Sigmoid colon (tissue), 7 donors: ENCODE measurements around the gene SMOC2. TPM values are rescaled to one million over a fixed set of nuclear protein-coding genes. Genes with fewer than 3 reads are reported as not detected.

Source experiments
- DNase-seq: peaks from one replicate; pipeline ENCODE4 v3.0.0-alpha.2; 2019
- H3K27ac ChIP-seq, 4 donors: fragments of 200-600 bp; sonication (generic); one replicate each; pipeline ENCODE4 v1.5.1; 2016 to 2019; ENCODE audit warnings: mild to moderate bottlenecking in 1 of 4
- H3K27me3 ChIP-seq, 3 donors: fragments of 200-600 bp; sonication (generic); one replicate each; pipeline ENCODE4 v1.5.1; 2019; ENCODE audit warnings: mild to moderate bottlenecking in 1 of 3
- H3K36me3 ChIP-seq, 4 donors: fragments of 200-600 bp; sonication (generic); one replicate each; pipeline ENCODE4 v1.5.1; 2016 to 2019
- H3K4me1 ChIP-seq, 4 donors: fragments of 200-600 bp; sonication (generic); one replicate each; pipeline ENCODE4 v1.5.1; 2017 to 2019
- H3K4me3 ChIP-seq, 4 donors: fragments of 200-600 bp; sonication (generic); one replicate each; pipeline ENCODE4 v1.5.1; 2017 to 2019; ENCODE audit warnings: mild to moderate bottlenecking in 2 of 4, moderate library complexity in 1 of 4
- H3K9me3 ChIP-seq, 4 donors: fragments of 200-600 bp in 3 of 4; sonication (generic) in 3 of 4; one replicate each; pipeline versions ENCODE4 v1.5.1 to v1.6.1; 2013 to 2019
- EP300 ChIP-seq, 4 donors: sonication (generic); formaldehyde crosslinking; IDR thresholded peaks; one replicate each; pipeline ENCODE4 v1.6.1; 2017; ENCODE audit warnings: antibody characterized with exemption in 4 of 4
- POLR2A ChIP-seq, 2 donors: fragments of 450-650 bp; IDR thresholded peaks; one replicate each; pipeline ENCODE4 v1.6.1; 2016; ENCODE audit warnings: antibody characterized with exemption in 2 of 2, mild to moderate bottlenecking in 2 of 2, moderate library complexity in 2 of 2
- POLR2AphosphoS5 ChIP-seq, 4 donors: sonication (generic); formaldehyde crosslinking; IDR thresholded peaks; one replicate each; pipeline ENCODE4 v1.6.1; 2017; ENCODE audit warnings: antibody characterized with exemption in 4 of 4
- WGBS, 2 donors: extraction: QIAGEN DNeasy Blood & Tissue Kit; methylation state at CpG; one replicate each; pipeline ENCODE4 v1.1.7; 2013; 5-methylcytosine and 5-hydroxymethylcytosine counted together
- intact Hi-C: fragments of 100-400 bp; cut with DNase I; formaldehyde crosslinking; loops from one replicate; pipeline ENCODE4 v1.15.1; 2023
- polyA plus RNA-seq, 3 donors: library from polyadenylated mRNA; stranded (reverse); fragments of 200-250 nt; gene quantifications; one replicate each; pipeline ENCODE4 v1.2.3, GENCODE V29; 2013
- total RNA-seq, 4 donors: library from RNA; depleted of rRNA; stranded (reverse); fragments of >200 nt; gene quantifications; one replicate each; pipeline ENCODE4 v1.1.0, GENCODE V29; 2016
- TF ChIP-seq, protein P1 (sequence below), 4 experiments: fragments of 450-650 bp in 3 of 4; fragments of 200-600 bp in 1 of 4; IDR thresholded peaks; one replicate each; pipeline ENCODE4 v1.5.1; 2016 to 2019; ENCODE audit warnings: antibody characterized with exemption in 4 of 4, mild to moderate bottlenecking in 3 of 4, moderate library complexity in 2 of 4
- donor health status: healthy with polysubstance abuse.
- donor health status: Bipolar disorder and iron deficiency.
- donor health status: healthy.

The SMOC2 gene
- total and polyA plus RNA-seq, 7 donors, result 4.2 to 130 (median 33.5) TPM

DNA sequence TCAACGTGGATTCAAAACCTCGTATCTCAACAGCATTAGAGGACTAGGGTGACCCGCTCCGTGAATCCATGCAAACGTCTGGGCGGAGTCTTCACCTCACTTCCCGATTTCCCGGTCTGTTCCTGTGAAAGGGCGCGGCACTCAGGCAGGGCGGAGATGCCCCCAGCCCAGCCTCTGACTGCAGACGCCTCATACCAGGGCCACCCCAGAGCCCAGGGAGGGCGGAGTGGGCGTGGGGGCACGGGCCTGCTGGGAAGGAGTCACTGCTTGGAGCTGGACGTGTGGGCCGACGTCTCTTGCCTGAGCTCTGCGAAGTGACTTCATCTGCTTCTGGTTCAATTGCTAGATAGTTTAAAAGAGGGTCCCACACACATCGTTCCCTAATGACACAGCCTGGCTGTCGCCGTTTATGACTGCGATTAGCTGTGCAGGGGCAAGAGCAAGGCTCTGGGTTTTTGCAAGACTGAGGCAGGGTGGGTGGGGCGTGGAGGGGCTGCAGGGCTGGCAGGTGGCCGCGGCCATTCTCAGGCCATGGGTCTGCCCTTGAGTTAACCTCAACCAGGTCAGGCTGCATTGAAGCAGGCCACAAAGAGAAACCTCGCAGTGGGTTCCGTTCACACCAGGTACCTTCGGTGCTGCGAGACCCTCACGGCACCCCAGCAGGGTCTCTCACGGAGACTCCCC is 15.0 kb downstream of the SMOC2 start:
- no peak for DNase-seq
- Histone ChIP-seq H3K9me3 (no peaks in the 10 kb centered on the region), H3K4me3 (no peak overlapping the region), H3K27me3 (no peaks in the 10 kb centered on the region), H3K4me1 (peaks cover 0 to 26% (median 21%) of the 10 kb centered on the region in 4 donors), H3K36me3 (no peaks in the 10 kb centered on the region), H3K27ac (no peak overlapping the region)
- TF ChIP-seq EP300 (IDR thresholded peaks at IDR 0.05), result no peak
- TF ChIP-seq, protein P1, sequence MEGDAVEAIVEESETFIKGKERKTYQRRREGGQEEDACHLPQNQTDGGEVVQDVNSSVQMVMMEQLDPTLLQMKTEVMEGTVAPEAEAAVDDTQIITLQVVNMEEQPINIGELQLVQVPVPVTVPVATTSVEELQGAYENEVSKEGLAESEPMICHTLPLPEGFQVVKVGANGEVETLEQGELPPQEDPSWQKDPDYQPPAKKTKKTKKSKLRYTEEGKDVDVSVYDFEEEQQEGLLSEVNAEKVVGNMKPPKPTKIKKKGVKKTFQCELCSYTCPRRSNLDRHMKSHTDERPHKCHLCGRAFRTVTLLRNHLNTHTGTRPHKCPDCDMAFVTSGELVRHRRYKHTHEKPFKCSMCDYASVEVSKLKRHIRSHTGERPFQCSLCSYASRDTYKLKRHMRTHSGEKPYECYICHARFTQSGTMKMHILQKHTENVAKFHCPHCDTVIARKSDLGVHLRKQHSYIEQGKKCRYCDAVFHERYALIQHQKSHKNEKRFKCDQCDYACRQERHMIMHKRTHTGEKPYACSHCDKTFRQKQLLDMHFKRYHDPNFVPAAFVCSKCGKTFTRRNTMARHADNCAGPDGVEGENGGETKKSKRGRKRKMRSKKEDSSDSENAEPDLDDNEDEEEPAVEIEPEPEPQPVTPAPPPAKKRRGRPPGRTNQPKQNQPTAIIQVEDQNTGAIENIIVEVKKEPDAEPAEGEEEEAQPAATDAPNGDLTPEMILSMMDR (IDR thresholded peaks at IDR 0.05), result no peak
- 56 to 81% methylated on average over 32 of the region's 32 CpGs for WGBS, 2 donors
- intact Hi-C loops, result no loop called here

GRCh38 chr6:168456907-168457652 is 16.1 kb downstream of the SMOC2 start:
- Histone ChIP-seq H3K27me3 (no peaks in the 10 kb centered on the region), H3K4me3 (no peak overlapping the region), H3K36me3 (no peaks in the 10 kb centered on the region), H3K27ac (no peak overlapping the region), H3K9me3 (no peaks in the 10 kb centered on the region), H3K4me1 (peaks cover 0 to 16% (median 14%) of the 10 kb centered on the region in 4 donors)
- TF ChIP-seq POLR2AphosphoS5 (IDR thresholded peaks at IDR 0.05) (no peak), EP300 (IDR thresholded peaks at IDR 0.05) (no peak), POLR2A (IDR thresholded peaks at IDR 0.05) (no peak)
- TF ChIP-seq, protein P1 (IDR thresholded peaks at IDR 0.05), result no peak
- intact Hi-C loops, result no loop called here
- 78 to 88% methylated on average over 31 of the region's 31 CpGs for WGBS, 2 donors
- no peak for DNase-seq

DNA sequence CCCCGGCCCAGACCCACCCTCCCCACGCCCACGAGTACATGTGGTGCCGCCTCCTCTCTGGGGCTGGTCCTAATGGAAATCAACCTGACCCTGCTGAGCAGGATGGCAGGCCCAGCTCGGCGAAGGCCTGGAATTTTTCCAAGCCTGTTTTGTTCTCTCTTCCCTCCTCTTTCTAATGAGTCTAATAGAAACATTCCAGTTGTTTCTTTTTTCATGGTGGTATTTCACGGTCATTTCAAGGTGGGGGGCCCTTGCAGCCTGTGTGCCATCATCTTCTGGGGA is 16.6 kb downstream of the SMOC2 start:
- DNase-seq, result no peak
- peaks cover 0 to 11% (median 9%) of the 10 kb centered on the region in 4 donors for H3K4me1 ChIP-seq
- H3K36me3 ChIP-seq, result no peaks in the 10 kb centered on the region
- no peak for TF ChIP-seq POLR2AphosphoS5 (IDR thresholded peaks at IDR 0.05)
- TF ChIP-seq, protein P1 (IDR thresholded peaks at IDR 0.05), result no peak
- no peak for TF ChIP-seq POLR2A (IDR thresholded peaks at IDR 0.05)
- no peak for TF ChIP-seq EP300 (IDR thresholded peaks at IDR 0.05)
- no peaks in the 10 kb centered on the region for H3K9me3 ChIP-seq
- H3K4me3 ChIP-seq, result no peak overlapping the region
- no peak overlapping the region for H3K27ac ChIP-seq
- H3K27me3 ChIP-seq, result no peaks in the 10 kb centered on the region
- intact Hi-C loops, result no loop called here
- WGBS, 2 donors, result 65 to 68% methylated on average over 7 of the region's 7 CpGs

DNA sequence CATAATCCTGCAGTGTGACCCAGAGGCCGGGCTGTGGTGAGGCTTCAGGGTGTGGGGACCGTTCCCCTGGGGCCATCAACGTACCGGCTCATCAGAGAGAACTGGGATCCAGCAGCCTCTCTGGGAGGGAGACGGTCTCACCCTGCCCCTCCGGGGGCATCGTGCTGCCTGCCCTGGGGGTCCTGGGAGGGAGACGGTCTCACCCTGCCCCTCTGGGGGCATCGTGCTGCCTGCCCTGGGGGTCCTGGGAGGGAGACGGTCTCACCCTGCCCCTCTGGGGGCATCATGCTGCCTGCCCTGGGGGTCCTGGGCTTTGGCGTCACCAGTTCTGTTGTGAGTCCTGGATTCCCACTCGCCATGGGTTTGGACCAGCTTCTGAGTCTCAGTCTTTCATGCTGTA is 17.1 kb downstream of the SMOC2 start:
- DNase-seq, result no peak
- TF ChIP-seq, protein P1 (IDR thresholded peaks at IDR 0.05), result no peak
- no peak for TF ChIP-seq POLR2A (IDR thresholded peaks at IDR 0.05)
- no peak for TF ChIP-seq EP300 (IDR thresholded peaks at IDR 0.05)
- TF ChIP-seq POLR2AphosphoS5 (IDR thresholded peaks at IDR 0.05), result no peak
- WGBS, 2 donors, result 89 to 93% methylated on average over 12 of the region's 12 CpGs
- Histone ChIP-seq H3K4me1 (peaks cover 0 to 6% (median 4%) of the 10 kb centered on the region in 4 donors), H3K27me3 (no peaks in the 10 kb centered on the region), H3K36me3 (no peaks in the 10 kb centered on the region), H3K27ac (no peak overlapping the region), H3K9me3 (no peaks in the 10 kb centered on the region), H3K4me3 (no peak overlapping the region)
- intact Hi-C loops, result no loop called here
